Ovary (tissue), 9 donors: Measurements from ENCODE around the gene AGBL4. TPM values are rescaled to one million over a fixed set of nuclear protein-coding genes. Genes with fewer than 3 reads are reported as not detected.

ENCODE experiments used
- DNase-seq, 5 donors: peaks; one replicate each; pipeline ENCODE4 v3.0.0-alpha.2; 2019 to 2020
- H3K27ac ChIP-seq, 2 donors: fragments of 200-600 bp; one replicate each; pipeline versions ENCODE4 v1.5.1 to v1.8.0; 2019 to 2022
- H3K27me3 ChIP-seq: fragments of 200-600 bp; one replicate; pipeline ENCODE4 v1.8.0; 2022
- H3K36me3 ChIP-seq: fragments of 200-600 bp; sonication (generic); one replicate; pipeline ENCODE4 v1.5.1; 2019
- H3K4me1 ChIP-seq: one replicate; pipeline ENCODE4 v1.8.1; 2013; ENCODE audit warnings: mild to moderate bottlenecking, moderate library complexity; ENCODE audit not compliant: insufficient read depth
- H3K4me3 ChIP-seq: fragments of 200-600 bp; sonication (generic); one replicate; pipeline ENCODE4 v1.5.1; 2017
- H3K9me3 ChIP-seq, 2 donors: fragments of 200-600 bp in 1 of 2; sonication (generic) in 1 of 2; one replicate each; pipeline versions ENCODE4 v1.5.1 to v1.8.1; 2013 to 2019; ENCODE audit warnings: mild to moderate bottlenecking in 1 of 2, moderate library complexity in 1 of 2
- CTCF ChIP-seq, 3 donors: fragments of 450-650 bp in 2 of 3; fragments of 200-600 bp in 1 of 3; IDR thresholded peaks; one replicate each; pipeline versions ENCODE4 v1.5.1 to v1.8.0; 2016 to 2022; ENCODE audit warnings: antibody characterized with exemption in 3 of 3, mild to moderate bottlenecking in 1 of 3
- EP300 ChIP-seq: sonication (generic); formaldehyde crosslinking; IDR thresholded peaks from one replicate; pipeline ENCODE4 v1.6.1; 2017; ENCODE audit warnings: antibody characterized with exemption
- POLR2A ChIP-seq: fragments of 450-650 bp; IDR thresholded peaks from one replicate; pipeline ENCODE4 v1.6.1; 2017; ENCODE audit warnings: antibody characterized with exemption, mild to moderate bottlenecking, moderate library complexity
- WGBS, 3 donors: extraction: QIAGEN DNeasy Blood & Tissue Kit in 1 of 3; methylation state at CpG; one replicate each; pipeline versions ENCODE4 v1.1.5 to v1.1.7; 2013 to 2017; 5-methylcytosine and 5-hydroxymethylcytosine counted together
- intact Hi-C, 4 donors: fragments of 100-400 bp; cut with DNase I; formaldehyde crosslinking; loops; one replicate each; pipeline versions ENCODE4 v1.11.0 to v1.15.1; 2022 to 2023
- polyA plus RNA-seq, 2 donors: library from polyadenylated mRNA; stranded (reverse); fragments of 200-250 nt in 1 of 2; fragments of 350-450 nt in 1 of 2; fragmentation: Illumina TruSeq in 1 of 2; extraction: RNeasy Lipid Tissue Mini Kit (QIAGEN cat#74804) in 1 of 2; gene quantifications; one replicate each; pipeline ENCODE4 v1.2.3, GENCODE V29; 2013 to 2014
- total RNA-seq, 7 donors: library from RNA; depleted of rRNA in 2 of 7; stranded (reverse); fragments of >200 nt in 2 of 7; fragmentation: NEBNext Ultra II Directional in 3 of 7; extraction: Animal tissue kit (Norgen Biotek cat#: 25700) in 3 of 7; gene quantifications; one replicate each; pipeline versions ENCODE4 v1.1.0 to v1.2.4, GENCODE V29; 2016 to 2023
- donor health status: DM: no; HTN: no; CAD: no; lungs with moderate emphysema.
- donor health status: DM: no; HTN: no; CAD: no.
- donor health status: Bipolar disorder and iron deficiency.
- donor health status: DM: yes; HTN: yes; CAD: no.
- donor health status: DM: no; HTN: no; CAD: no.
- donor health status: DM: yes; HTN: yes; CAD: no.

AGBL4 gene
- total and polyA plus RNA-seq, 9 donors, result 0.15 to 6.2 (median 0.64) TPM

- Histone ChIP-seq H3K9me3 (no peaks in the 10 kb centered on the region), H3K4me1 (no peaks in the 10 kb centered on the region), H3K4me3 (no peak overlapping the region), H3K36me3 (no peaks in the 10 kb centered on the region), H3K27ac (no peak overlapping the region), H3K27me3 (no peaks in the 10 kb centered on the region)
- intact Hi-C loops, result no loop called here
- 83 to 92% (median 86%) methylated on average over 3 of the region's 3 CpGs for WGBS, 3 donors
- TF ChIP-seq POLR2A (no peak), CTCF (IDR thresholded peaks at IDR 0.05) (no peak), EP300 (no peak)
- DNase-seq, result no peak
Observed at GRCh38 chr1:48953617-48954016, 1070.1 kb downstream of the AGBL4 start.

- Histone ChIP-seq H3K27me3 (no peaks in the 10 kb centered on the region), H3K9me3 (no peaks in the 10 kb centered on the region), H3K36me3 (no peaks in the 10 kb centered on the region), H3K4me3 (no peak overlapping the region), H3K27ac (no peak overlapping the region), H3K4me1 (no peaks in the 10 kb centered on the region)
- no peak for TF ChIP-seq POLR2A
- TF ChIP-seq EP300, result no peak
- TF ChIP-seq CTCF (IDR thresholded peaks at IDR 0.05), result no peak
- no peak for DNase-seq
- 55 to 62% (median 60%) methylated on average over 1 of the region's 1 CpG for WGBS, 3 donors
- intact Hi-C loops, result no loop called here
Observed at GRCh38 chr1:48948562-48948961, 1075.2 kb downstream of the AGBL4 start.

DNA sequence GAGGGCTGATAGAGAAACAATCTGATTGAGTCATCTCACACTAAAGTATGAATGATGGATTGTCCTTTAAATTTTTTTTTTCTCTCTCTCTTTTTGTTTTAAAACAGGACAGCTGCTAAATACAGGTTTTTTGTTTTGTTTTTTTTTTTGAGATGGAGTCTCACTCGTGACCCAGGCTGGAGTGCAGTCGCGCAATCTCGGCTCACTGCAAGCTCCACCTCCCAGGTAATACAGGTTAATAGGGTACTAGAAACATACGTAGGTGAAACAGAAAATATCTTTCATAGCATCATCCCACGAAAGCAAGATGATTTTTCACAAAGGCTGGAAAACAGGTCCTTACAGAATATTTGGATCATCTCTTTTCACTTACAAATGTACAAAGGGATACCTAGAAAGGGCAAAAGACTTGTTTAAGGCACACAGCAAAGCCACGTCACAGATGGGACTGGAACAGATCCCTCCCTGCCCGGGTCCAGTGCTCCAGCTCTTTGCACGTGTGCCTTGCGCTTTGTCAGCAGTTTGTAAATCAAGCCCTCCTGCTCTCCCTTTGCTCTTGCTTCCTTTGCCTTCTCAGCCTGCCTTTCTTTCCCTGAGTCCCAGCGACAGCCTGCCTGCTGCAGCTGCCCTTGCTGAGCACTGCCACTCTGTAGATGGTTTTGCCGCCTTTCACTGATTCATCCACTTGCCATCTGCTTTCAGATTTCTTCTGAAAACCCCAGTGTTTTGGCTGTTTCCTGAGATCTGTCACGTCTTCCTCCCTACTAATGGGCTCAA lies 1075.8 kb downstream of the AGBL4 start:
- WGBS, 3 donors, result 15 to 36% (median 16%) methylated on average over 13 of the region's 13 CpGs
- TF ChIP-seq POLR2A (no peak), EP300 (no peak), CTCF (IDR thresholded peaks at IDR 0.05) (no peak)
- intact Hi-C loops, result no loop called here

DNA sequence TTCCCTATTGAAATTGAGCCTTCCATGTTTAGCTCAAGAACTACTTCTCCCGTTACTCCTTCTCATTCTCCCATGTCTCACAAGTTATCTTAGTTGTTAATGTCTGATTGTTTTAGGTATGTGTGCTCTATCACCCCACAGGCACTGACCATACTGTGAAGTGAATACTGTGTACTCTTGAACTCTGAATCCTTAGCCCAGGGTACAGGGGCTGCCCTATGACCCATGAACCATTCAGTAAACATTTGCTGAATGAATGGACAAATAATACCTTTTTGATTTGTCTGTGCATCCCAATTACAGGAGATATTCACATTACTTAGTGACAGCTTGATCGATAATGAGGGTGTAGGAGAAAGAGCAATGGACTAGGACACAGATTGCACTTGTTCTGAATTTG lies 1077.7 kb downstream of the AGBL4 start:
- TF ChIP-seq CTCF (IDR thresholded peaks at IDR 0.05) (no peak), POLR2A (no peak), EP300 (no peak)
- no peak for DNase-seq
- no peaks in the 10 kb centered on the region for H3K36me3 ChIP-seq
- 75 to 84% (median 82%) methylated on average over 2 of the region's 2 CpGs for WGBS, 3 donors
- intact Hi-C loops, result no loop called here
- H3K27me3 ChIP-seq, result no peaks in the 10 kb centered on the region
- no peak overlapping the region for H3K4me3 ChIP-seq
- no peaks in the 10 kb centered on the region for H3K4me1 ChIP-seq
- no peak overlapping the region for H3K27ac ChIP-seq
- H3K9me3 ChIP-seq, result no peaks in the 10 kb centered on the region

More for the DNA sequence above, 1075.8 kb downstream of the AGBL4 start:
- H3K9me3 ChIP-seq, result no peaks in the 10 kb centered on the region
- H3K36me3 ChIP-seq, result no peaks in the 10 kb centered on the region
- H3K27me3 ChIP-seq, result no peaks in the 10 kb centered on the region
- H3K27ac ChIP-seq, result no peak overlapping the region
- no peak overlapping the region for H3K4me3 ChIP-seq
- DNase-seq, result no peak
- no peaks in the 10 kb centered on the region for H3K4me1 ChIP-seq
